GM12891 (cell line): ENCODE data around the gene ARMH3.

Experiments used
- PAX5 ChIP-seq: IDR thresholded peaks from 2 replicates; pipeline ENCODE4 v1.6.1; 2011; ENCODE audit warnings: low read length, moderate library complexity, mild to moderate bottlenecking; ENCODE audit not compliant: insufficient read depth, severe bottlenecking
- POLR2A ChIP-seq: IDR thresholded peaks from 2 replicates; pipeline ENCODE4 v1.6.1; 2011; ENCODE audit warnings: low read depth, low read length, control low read depth
- POLR2AphosphoS5 ChIP-seq: IDR thresholded peaks from 2 replicates; pipeline ENCODE4 v1.6.1; 2011; ENCODE audit warnings: low read depth, low read length, control low read depth
- POU2F2 ChIP-seq: IDR thresholded peaks from 2 replicates; pipeline ENCODE4 v1.6.1; 2011; ENCODE audit warnings: low read depth, mild to moderate bottlenecking, control low read depth, low read length, moderate library complexity
- SPI1 ChIP-seq: IDR thresholded peaks from 2 replicates; pipeline ENCODE4 v1.6.1; 2011; ENCODE audit warnings: low read depth, low read length, control low read depth
- TAF1 ChIP-seq: IDR thresholded peaks from 2 replicates; pipeline ENCODE4 v1.6.1; 2011; ENCODE audit warnings: low read depth, low read length, control low read depth

DNA sequence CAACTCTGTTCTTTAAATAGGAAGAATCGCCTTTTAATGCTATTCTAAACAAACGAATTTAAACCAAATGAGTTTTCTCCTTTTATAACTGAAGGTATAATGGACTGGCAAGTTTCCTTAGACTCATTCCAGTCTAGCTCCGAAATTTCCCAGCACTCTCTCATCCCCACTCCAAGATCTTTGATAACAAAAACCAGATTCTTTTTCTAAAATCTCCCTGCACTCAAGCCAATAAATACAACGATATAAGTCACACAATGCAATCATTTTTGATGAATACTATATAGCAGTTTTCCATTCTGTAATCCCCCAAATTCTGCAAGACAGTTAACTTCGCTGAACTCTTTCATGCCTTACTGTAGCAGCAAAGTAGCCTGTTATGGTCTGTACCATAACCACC, 239.6 kb downstream of the ARMH3 start:
- TF ChIP-seq POLR2AphosphoS5 (no peak), POLR2A (no peak), TAF1 (no peak), SPI1 (no peak), PAX5 (no peak), POU2F2 (no peak)
